WTC11 (cell line): ENCODE results near the gene SYNDIG1. TPM values are rescaled to one million over a fixed set of nuclear protein-coding genes. Genes with fewer than 3 reads are reported as not detected.

Experiments
- ATAC-seq: fragments of 200-7000 bp; cut with Tn5 transposase; 2 replicates; pipeline ENCODE4 v1.10.0; 2021; ENCODE audit warnings: mild to moderate bottlenecking, moderate library complexity
- CTCF ChIA-PET: fragments of 300-600 bp; sonication (Branson Sonifier 250); formaldehyde crosslinking; loops from one replicate; lab custom pipeline; 2021; ENCODE audit warnings: antibody characterized with exemption; lab: Charles Lee
- POLR2A ChIA-PET: fragments of 350-600 bp; sonication (Branson Sonifier 250); formaldehyde crosslinking; loops from one replicate; lab custom pipeline; 2021; ENCODE audit warnings: antibody characterized with exemption; lab: Charles Lee
- DNase-seq: peaks from one replicate; pipeline ENCODE4 v3.0.0; 2021; ENCODE audit warnings: low spot score
- H3K27ac Mint-ChIP-seq: 2 replicates; pipeline ENCODE4 v1.8.0; 2021; ENCODE audit warnings: mixed read lengths
- H3K27me3 Mint-ChIP-seq: 2 replicates; pipeline ENCODE4 v1.8.0; 2021; ENCODE audit warnings: low read depth, mild to moderate bottlenecking, moderate library complexity, mixed read lengths
- H3K36me3 Mint-ChIP-seq: 2 replicates; pipeline ENCODE4 v1.8.0; 2021; ENCODE audit warnings: mixed read lengths
- H3K4me1 Mint-ChIP-seq: 2 replicates; pipeline ENCODE4 v1.8.0; 2022; ENCODE audit warnings: mixed read lengths
- H3K4me3 Mint-ChIP-seq: 2 replicates; pipeline ENCODE4 v1.8.0; 2021; ENCODE audit warnings: mild to moderate bottlenecking, moderate library complexity, mixed read lengths
- H3K9me3 Mint-ChIP-seq: 2 replicates; pipeline ENCODE4 v1.8.0; 2021; ENCODE audit warnings: mixed read lengths
- AFF4 ChIP-seq: sonication (generic); formaldehyde crosslinking; IDR thresholded peaks from 2 replicates; pipeline ENCODE4 v1.8.1; 2023; ENCODE audit warnings: mild to moderate bottlenecking, missing genetic modification reagents, borderline replicate concordance
- CBFB ChIP-seq: sonication (generic); formaldehyde crosslinking; IDR thresholded peaks from 2 replicates; pipeline ENCODE4 v1.8.1; 2022; ENCODE audit warnings: mild to moderate bottlenecking, low read depth, missing genetic modification reagents
- CDX4 ChIP-seq: fragments of 250-450 bp; sonication (Bioruptor Pico); IDR thresholded peaks from 2 replicates; pipeline ENCODE4 v1.9.0; 2021; ENCODE audit warnings: moderate library complexity, mild to moderate bottlenecking, inconsistent platforms, borderline replicate concordance
- CREM ChIP-seq: sonication (generic); formaldehyde crosslinking; IDR thresholded peaks from 2 replicates; pipeline ENCODE4 v1.8.1; 2022; ENCODE audit warnings: mild to moderate bottlenecking, missing genetic modification reagents, moderate library complexity
- EMX1 ChIP-seq: fragments of 250-450 bp; sonication (Bioruptor Pico); IDR thresholded peaks from 2 replicates; pipeline ENCODE4 v1.8.0; 2021; ENCODE audit warnings: mild to moderate bottlenecking
- ERG ChIP-seq: fragments of 250-450 bp; sonication (Bioruptor Pico); IDR thresholded peaks from 2 replicates; pipeline ENCODE4 v1.8.0; 2021; ENCODE audit warnings: mild to moderate bottlenecking
- FOXJ3 ChIP-seq: sonication (generic); formaldehyde crosslinking; IDR thresholded peaks from 2 replicates; pipeline ENCODE4 v1.9.0; 2021; ENCODE audit warnings: missing genetic modification reagents, mild to moderate bottlenecking, borderline replicate concordance
- HMGA2 ChIP-seq: fragments of 250-450 bp; sonication (Bioruptor Pico); IDR thresholded peaks from 2 replicates; pipeline ENCODE4 v1.4.0; 2021; ENCODE audit warnings: mild to moderate bottlenecking, moderate library complexity
- JAZF1 ChIP-seq: fragments of 250-450 bp; sonication (Bioruptor Pico); IDR thresholded peaks from 2 replicates; pipeline ENCODE4 v1.9.0; 2021; ENCODE audit warnings: moderate library complexity, mild to moderate bottlenecking, inconsistent platforms
- MXD4 ChIP-seq: fragments of 250-450 bp; sonication (Bioruptor Pico); IDR thresholded peaks from 2 replicates; pipeline ENCODE4 v1.8.0; 2021; ENCODE audit warnings: mild to moderate bottlenecking, moderate library complexity, borderline replicate concordance
- NR1H2 ChIP-seq: sonication (generic); formaldehyde crosslinking; IDR thresholded peaks from 2 replicates; pipeline ENCODE4 v1.9.0; 2021; ENCODE audit warnings: mild to moderate bottlenecking, moderate library complexity, missing genetic modification reagents
- OVOL2 ChIP-seq: fragments of 250-450 bp; sonication (Bioruptor Pico); IDR thresholded peaks from 2 replicates; pipeline ENCODE4 v1.9.0; 2021; ENCODE audit warnings: mild to moderate bottlenecking, borderline replicate concordance
- PRRX2 ChIP-seq: fragments of 250-450 bp; sonication (Bioruptor Pico); IDR thresholded peaks from 2 replicates; pipeline ENCODE4 v1.8.0; 2021; ENCODE audit warnings: mild to moderate bottlenecking
- RORB ChIP-seq: fragments of 250-450 bp; sonication (Bioruptor Pico); IDR thresholded peaks from 2 replicates; pipeline ENCODE4 v1.9.0; 2021; ENCODE audit warnings: mild to moderate bottlenecking
- TEAD1 ChIP-seq: sonication (generic); formaldehyde crosslinking; IDR thresholded peaks from 2 replicates; pipeline ENCODE4 v1.8.0; 2022; ENCODE audit warnings: mild to moderate bottlenecking, missing genetic modification reagents
- USF2 ChIP-seq: sonication (generic); formaldehyde crosslinking; IDR thresholded peaks from 2 replicates; pipeline ENCODE4 v1.8.1; 2023; ENCODE audit warnings: mild to moderate bottlenecking, missing genetic modification reagents, moderate library complexity
- ZBTB21 ChIP-seq: sonication (generic); formaldehyde crosslinking; IDR thresholded peaks from 2 replicates; pipeline ENCODE4 v1.8.1; 2023; ENCODE audit warnings: mild to moderate bottlenecking, missing genetic modification reagents, borderline replicate concordance
- ZBTB43 ChIP-seq: sonication (generic); formaldehyde crosslinking; IDR thresholded peaks from 2 replicates; pipeline ENCODE4 v1.8.1; 2023; ENCODE audit warnings: mild to moderate bottlenecking, missing genetic modification reagents
- ZNF263 ChIP-seq: sonication (generic); formaldehyde crosslinking; IDR thresholded peaks from 2 replicates; pipeline ENCODE4 v1.8.1; 2022; ENCODE audit warnings: low read depth, mild to moderate bottlenecking, moderate library complexity, missing genetic modification reagents
- ZNF425 ChIP-seq: fragments of 250-450 bp; sonication (Bioruptor Pico); conservative IDR thresholded peaks from 2 replicates; pipeline ENCODE4 v1.9.0; 2021; ENCODE audit warnings: mild to moderate bottlenecking
- ZNF532 ChIP-seq: fragments of 250-450 bp; sonication (Bioruptor Pico); IDR thresholded peaks from 2 replicates; pipeline ENCODE4 v1.9.0; 2021; ENCODE audit warnings: mild to moderate bottlenecking, borderline replicate concordance
- ZSCAN18 ChIP-seq: fragments of 250-450 bp; sonication (Bioruptor Pico); IDR thresholded peaks from 2 replicates; pipeline ENCODE4 v2.1.2; 2022; ENCODE audit warnings: mild to moderate bottlenecking, moderate library complexity
- total RNA-seq: library from RNA; stranded (reverse); gene quantifications from 3 replicates; pipeline ENCODE4 v1.2.3, GENCODE V29; 2021

The SYNDIG1 gene
- total RNA-seq, 1 experiment from 2014 or later = 6.4 TPM

- TF ChIP-seq ZNF425 (CRISPR knock-in tag) (no peak), FOXJ3 (no peak), ZNF263 (CRISPR knock-in tag) (no peak), OVOL2 (no peak), MXD4 (no peak)
Measured at GRCh38 chr20:24698189-24698588, 228.8 kb downstream of the SYNDIG1 start (continued).

GRCh38 chr20:24698706-24699206 is 229.3 kb downstream of the SYNDIG1 start:
- no peak for DNase-seq
- H3K27ac Mint-ChIP-seq = no peak overlapping the region
- no peaks in the 10 kb centered on the region for H3K4me1 Mint-ChIP-seq
- peaks cover 7% of the 10 kb centered on the region for H3K9me3 Mint-ChIP-seq
- H3K4me3 Mint-ChIP-seq = no peak overlapping the region
- ChIA-PET POLR2A (no interaction called here), CTCF (no interaction called here)
- no peak for ATAC-seq
- no peaks in the 10 kb centered on the region for H3K36me3 Mint-ChIP-seq
- no peaks in the 10 kb centered on the region for H3K27me3 Mint-ChIP-seq
- no peak for TF ChIP-seq PRRX2 (CRISPR knock-in tag)
- TF ChIP-seq ZBTB43 = no peak
- TF ChIP-seq CBFB = no peak
- TF ChIP-seq TEAD1 (CRISPR knock-in tag) = no peak
- no peak for TF ChIP-seq CDX4
- no peak for TF ChIP-seq ZSCAN18
- no peak for TF ChIP-seq CREM (CRISPR knock-in tag)
- TF ChIP-seq JAZF1 (CRISPR knock-in tag) = no peak
- no peak for TF ChIP-seq RORB
- no peak for TF ChIP-seq AFF4 (CRISPR knock-in tag)
- no peak for TF ChIP-seq NR1H2 (CRISPR knock-in tag)
- TF ChIP-seq HMGA2 (CRISPR knock-in tag) = no peak
- no peak for TF ChIP-seq ZBTB21 (CRISPR knock-in tag)
- TF ChIP-seq USF2 = no peak
- TF ChIP-seq EMX1 (CRISPR knock-in tag) = no peak
- TF ChIP-seq ZNF532 = no peak
- TF ChIP-seq ERG (CRISPR knock-in tag) = no peak
